GM23338 (cell line): ENCODE data around the gene IL13.

Experiments used
- CTCF ChIP-seq, 2 experiments: fragments of 200-600 bp in 1 of 2; sonication (generic) in 1 of 2; conservative IDR thresholded peaks; 2 replicates each; pipeline versions ENCODE4 v1.5.1 to v1.6.1; 2016 to 2017; ENCODE audit warnings: antibody characterized with exemption in 2 of 2, low read depth in 2 of 2, mild to moderate bottlenecking in 2 of 2, moderate library complexity in 1 of 2
- EZH2 ChIP-seq: fragments of 200-600 bp; sonication (generic); IDR thresholded peaks from one replicate; pipeline ENCODE4 v1.8.0; 2017; ENCODE audit warnings: antibody characterized with exemption, mild to moderate bottlenecking, low read depth; ENCODE audit not compliant: unreplicated experiment

DNA sequence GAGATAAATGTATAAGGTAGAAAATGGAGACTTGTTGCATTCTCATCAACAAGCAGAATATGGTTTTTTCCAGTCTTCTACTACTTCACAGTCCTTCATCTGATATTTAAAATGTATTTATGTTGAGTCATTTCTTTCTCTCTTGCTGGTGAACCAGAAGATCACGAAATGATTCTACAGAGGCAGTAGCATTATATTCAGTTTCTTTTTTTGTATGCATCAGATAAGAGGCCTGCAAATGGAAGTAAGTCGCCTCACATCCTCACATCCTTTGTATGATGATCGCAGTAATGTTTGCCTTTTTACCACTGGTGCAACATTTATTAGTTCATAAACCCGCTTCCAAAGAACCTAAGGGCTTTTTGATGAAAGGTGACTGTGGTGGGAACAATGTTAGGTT is 22.1 kb upstream of the IL13 start:
- TF ChIP-seq EZH2: no peak
- TF ChIP-seq CTCF (conservative IDR thresholded peaks at IDR 0.05; ENCODE audit: low read depth in 2 of 2): no peak
